ENCODE data around the gene BID.

BID gene

GRCh38 chr22:17792299-17792698, 18.0 kb upstream of the BID start:
- H3K4me3 ChIP-seq (ENCODE audit: low read depth, low read length) = no peak overlapping the region
- ChIA-PET CTCF (interaction anchor here (9.4 kb wide), 1 partner anchor 236 kb away, joined by 99 read pairs; no protein-coding TSS in a partner anchor), POLR2A (no interaction called here)
- no peak for DNase-seq (ENCODE audit: low read depth, low spot score)
- TF ChIP-seq CTCF (IDR thresholded peaks at IDR 0.05; ENCODE audit: insufficient read depth, low read length, missing control alignments) = no peak

GRCh38 chr22:17791196-17791595, 16.9 kb upstream of the BID start:
- no peak overlapping the region for H3K4me3 ChIP-seq (ENCODE audit: low read depth, low read length)
- TF ChIP-seq CTCF (IDR thresholded peaks at IDR 0.05; ENCODE audit: insufficient read depth, low read length, missing control alignments) = no peak
- DNase-seq (ENCODE audit: low read depth, low spot score) = no peak
- CTCF ChIA-PET = interaction anchor here (9.4 kb wide), 1 partner anchor 235 kb away, joined by 99 read pairs; no protein-coding TSS in a partner anchor
- POLR2A ChIA-PET = no interaction called here

GRCh38 chr22:17789379-17790200, 15.3 kb upstream of the BID start:
- no peak for TF ChIP-seq CTCF (IDR thresholded peaks at IDR 0.05; ENCODE audit: insufficient read depth, low read length, missing control alignments)
- DNase-seq (ENCODE audit: low read depth, low spot score) = no peak
- POLR2A ChIA-PET = no interaction called here
- CTCF ChIA-PET = interaction anchor here (1.1 to 9.4 kb wide), 3 partner anchors 47 to 286 kb away, joined by 3 to 99 read pairs (median 90); no protein-coding TSS in a partner anchor
- H3K4me3 ChIP-seq (ENCODE audit: low read depth, low read length) = no peak overlapping the region

GRCh38 chr22:17788528-17789378, 14.5 kb upstream of the BID start:
- ChIA-PET POLR2A (no interaction called here), CTCF (interaction anchor here (1.2 to 9.4 kb wide), 4 partner anchors 10 to 233 kb away, joined by 4 to 99 read pairs (median 47); no protein-coding TSS in a partner anchor)
- H3K4me3 ChIP-seq (ENCODE audit: low read depth, low read length) = no peak overlapping the region
- DNase-seq (ENCODE audit: low read depth, low spot score) = no peak
- TF ChIP-seq CTCF (IDR thresholded peaks at IDR 0.05; ENCODE audit: insufficient read depth, low read length, missing control alignments) = no peak

- H3K4me3 ChIP-seq (ENCODE audit: low read depth, low read length) = no peak overlapping the region
- no peak for TF ChIP-seq CTCF (IDR thresholded peaks at IDR 0.05; ENCODE audit: insufficient read depth, low read length, missing control alignments)
- ChIA-PET POLR2A (interaction anchor here (0.5 kb wide), 1 partner anchor 15 kb away, joined by 3 read pairs; no protein-coding TSS in a partner anchor), CTCF (interaction anchor here (0.8 to 9.4 kb wide), 7 partner anchors 11 to 232 kb away, joined by 3 to 99 read pairs (median 4); no protein-coding TSS in a partner anchor)
- DNase-seq (ENCODE audit: low read depth, low spot score) = no peak
Observed at GRCh38 chr22:17787716-17788330, 13.6 kb upstream of the BID start.
